HG03521 (cell line): ENCODE results near the gene KIF3A.
A peak's percentile ranks its signal among the peaks of the same experiment; 100 is the strongest.
"Not testable (repeated sequence)": the region's sequence is repeated elsewhere in the genome, so short reads cannot be mapped to it uniquely, and the experiment has no call there.

Experiments used
- ATAC-seq: cut with Tn5 transposase; IDR thresholded peaks from one replicate; pipeline ENCODE4 v1.9.1; 2021; ENCODE audit warnings: mild to moderate bottlenecking, moderate library complexity; ENCODE audit not compliant: unreplicated experiment

The KIF3A gene

GRCh38 chr5:132729896-132730295 lies 7.5 kb downstream of the KIF3A start:
- ATAC-seq: no peak

- no peak for ATAC-seq
Measured at GRCh38 chr5:132725745-132726144, 11.6 kb downstream of the KIF3A start.

GRCh38 chr5:132718544-132719312 lies 18.6 kb downstream of the KIF3A start:
- no peak for ATAC-seq

- no peak for ATAC-seq
Measured at GRCh38 chr5:132714456-132715307, 22.7 kb downstream of the KIF3A start.

- no peak for ATAC-seq
Measured at GRCh38 chr5:132708645-132709044, 28.7 kb downstream of the KIF3A start.

GRCh38 chr5:132704875-132705274 lies 32.5 kb downstream of the KIF3A start:
- ATAC-seq: no peak

- ATAC-seq: no peak
Measured at GRCh38 chr5:132695956-132696355, 41.4 kb downstream of the KIF3A start.

GRCh38 chr5:132692632-132692967 lies 44.7 kb downstream of the KIF3A start:
- no peak for ATAC-seq

- ATAC-seq: not testable (repeated sequence)
Measured at GRCh38 chr5:132691755-132692631, 45.4 kb downstream of the KIF3A start.

- ATAC-seq: no peak
Measured at GRCh38 chr5:132690156-132690555, 47.2 kb downstream of the KIF3A start.

- ATAC-seq: no peak
Measured at GRCh38 chr5:132689513-132689912, 47.8 kb downstream of the KIF3A start.

GRCh38 chr5:132688536-132689339 lies 48.6 kb downstream of the KIF3A start:
- ATAC-seq: no peak

GRCh38 chr5:132687995-132688394 lies 49.4 kb downstream of the KIF3A start:
- peak; percentile 49 for ATAC-seq

GRCh38 chr5:132686193-132686592 lies 51.2 kb downstream of the KIF3A start:
- no peak for ATAC-seq

GRCh38 chr5:132684922-132685720 lies 52.2 kb downstream of the KIF3A start:
- ATAC-seq: no peak

GRCh38 chr5:132684491-132684890 lies 52.9 kb downstream of the KIF3A start:
- ATAC-seq: no peak

GRCh38 chr5:132681983-132682382 lies 55.4 kb downstream of the KIF3A start:
- no peak for ATAC-seq

- ATAC-seq: no peak
Measured at GRCh38 chr5:132681476-132681831, 55.9 kb downstream of the KIF3A start.

- no peak for ATAC-seq
Measured at GRCh38 chr5:132680780-132681475, 56.4 kb downstream of the KIF3A start.
